Measurements from ENCODE around the gene TGFA. TPM values are rescaled to one million over a fixed set of nuclear protein-coding genes. Genes with fewer than 3 reads are reported as not detected.

The TGFA gene
- 1 to 10 TPM in 6 of 10 donors, under 1 TPM in 4; 0.28 to 3.4 (median 1.3) TPM for total RNA-seq
- polyA plus RNA-seq = 1 to 10 TPM in 1 of 2 donors, under 1 TPM in 1; 0.17 to 1.2 TPM
- long read RNA-seq, donor 1, full-length matches to known transcripts = 1 of 1 reads
- long read RNA-seq, donor 1, partial matches to known transcripts = 0 of 1 reads
- long read RNA-seq, donor 1, other reads (novel, unspliced or antisense) = 0 of 1 reads
- long read RNA-seq, donor 2 = 0 reads
- long read RNA-seq, donor 3, full-length matches to known transcripts = 2 of 3 reads
- long read RNA-seq, donor 3, partial matches to known transcripts = 0 of 3 reads
- long read RNA-seq, donor 3, other reads (novel, unspliced or antisense) = 1 of 3 reads

GRCh38 chr2:70553584-70554337, at the start of gene TGFA:
TGFA (minus strand) TSS chr2:70553826; CDS start chr2:70553767, 59 bp downstream.
- H3K36me3 ChIP-seq = no peaks in the 10 kb centered on the region
- TF ChIP-seq, protein P1, sequence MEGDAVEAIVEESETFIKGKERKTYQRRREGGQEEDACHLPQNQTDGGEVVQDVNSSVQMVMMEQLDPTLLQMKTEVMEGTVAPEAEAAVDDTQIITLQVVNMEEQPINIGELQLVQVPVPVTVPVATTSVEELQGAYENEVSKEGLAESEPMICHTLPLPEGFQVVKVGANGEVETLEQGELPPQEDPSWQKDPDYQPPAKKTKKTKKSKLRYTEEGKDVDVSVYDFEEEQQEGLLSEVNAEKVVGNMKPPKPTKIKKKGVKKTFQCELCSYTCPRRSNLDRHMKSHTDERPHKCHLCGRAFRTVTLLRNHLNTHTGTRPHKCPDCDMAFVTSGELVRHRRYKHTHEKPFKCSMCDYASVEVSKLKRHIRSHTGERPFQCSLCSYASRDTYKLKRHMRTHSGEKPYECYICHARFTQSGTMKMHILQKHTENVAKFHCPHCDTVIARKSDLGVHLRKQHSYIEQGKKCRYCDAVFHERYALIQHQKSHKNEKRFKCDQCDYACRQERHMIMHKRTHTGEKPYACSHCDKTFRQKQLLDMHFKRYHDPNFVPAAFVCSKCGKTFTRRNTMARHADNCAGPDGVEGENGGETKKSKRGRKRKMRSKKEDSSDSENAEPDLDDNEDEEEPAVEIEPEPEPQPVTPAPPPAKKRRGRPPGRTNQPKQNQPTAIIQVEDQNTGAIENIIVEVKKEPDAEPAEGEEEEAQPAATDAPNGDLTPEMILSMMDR (IDR thresholded peaks at IDR 0.05) = peak in 8 of 9 donors; percentile 42 to 82 (median 72)
- H3K4me1 ChIP-seq = peaks cover 0 to 29% (median 14%) of the 10 kb centered on the region in 9 donors
- H3K27ac ChIP-seq = peak within 1 kb of the TSS in 8 of 10 donors; percentile 2 to 90 (median 54)
- ATAC-seq = peak; percentile 83 to 95 (median 86)
- intact Hi-C loops (cut with DNase I) = loop anchor here in 3 of 10 donors (1.0 to 10.0 kb wide), 3 partner anchors 64 to 211 kb away; no protein-coding TSS in a partner anchor
- peaks cover 6 to 78% (median 56%) of the 10 kb centered on the region in 7 donors for H3K27me3 ChIP-seq
- H3K4me3 ChIP-seq = peak within 1 kb of the TSS; percentile 42 to 82 (median 74)
- WGBS, 2 donors = 1% methylated on average over 79 to 88 of the region's 88 CpGs
- H3K9me3 ChIP-seq = no peaks in the 10 kb centered on the region
- peak; percentile 41 to 65 for DNase-seq

DNA sequence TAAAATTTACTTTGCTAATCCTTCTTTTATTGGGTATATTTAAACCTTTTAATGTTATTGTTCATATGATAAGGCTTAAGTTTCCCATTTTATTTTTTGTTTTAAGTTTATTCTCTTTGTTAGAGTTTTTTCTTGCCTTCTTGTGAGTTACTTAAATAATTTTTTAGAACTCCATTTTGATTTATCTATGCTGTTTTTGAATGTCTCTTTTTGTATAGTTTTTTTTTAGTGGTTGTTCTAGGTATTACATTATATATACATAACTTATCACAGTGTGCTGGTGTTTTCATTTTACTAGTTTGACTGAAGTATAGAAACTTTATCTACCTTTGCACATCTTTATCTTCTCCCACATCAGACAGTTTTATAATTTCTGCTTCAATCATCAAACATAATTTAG, 49.4 kb upstream of the TGFA start:
- Histone ChIP-seq H3K27me3 (peaks cover 0 to 33% (median 11%) of the 10 kb centered on the region in 7 donors), H3K4me1 (no peaks in the 10 kb centered on the region), H3K27ac (no peak overlapping the region), H3K4me3 (no peak overlapping the region), H3K36me3 (no peaks in the 10 kb centered on the region), H3K9me3 (peaks cover 0 to 11% (median 0%) of the 10 kb centered on the region in 11 donors)
- ATAC-seq (no peak), DNase-seq (no peak)
- TF ChIP-seq, protein P1 (IDR thresholded peaks at IDR 0.05) = peak in 2 of 9 donors; percentile 24 to 54
- intact Hi-C loops (cut with DNase I) = no loop called here

GRCh38 chr2:70598197-70598596, 44.6 kb upstream of the TGFA start:
- no peak for DNase-seq
- Histone ChIP-seq H3K36me3 (no peaks in the 10 kb centered on the region), H3K4me1 (no peaks in the 10 kb centered on the region), H3K27me3 (no peaks in the 10 kb centered on the region), H3K9me3 (peaks cover 0 to 16% (median 0%) of the 10 kb centered on the region in 11 donors), H3K4me3 (no peak overlapping the region), H3K27ac (no peak overlapping the region)
- WGBS, 2 donors = 57 to 63% methylated on average over 1 of the region's 1 CpG
- TF ChIP-seq, protein P1 (IDR thresholded peaks at IDR 0.05) = no peak
- ATAC-seq = no peak
- intact Hi-C loops (cut with DNase I) = no loop called here

GRCh38 chr2:70596739-70597138, 43.1 kb upstream of the TGFA start:
- Histone ChIP-seq H3K27ac (no peak overlapping the region), H3K4me1 (no peaks in the 10 kb centered on the region), H3K9me3 (peaks cover 0 to 16% (median 0%) of the 10 kb centered on the region in 11 donors), H3K27me3 (no peaks in the 10 kb centered on the region), H3K4me3 (no peak overlapping the region), H3K36me3 (no peaks in the 10 kb centered on the region)
- TF ChIP-seq, protein P1 (IDR thresholded peaks at IDR 0.05) = no peak
- ATAC-seq (peak in 1 of 8 donors; percentile 51), DNase-seq (no peak)
- WGBS, 2 donors = 62 to 64% methylated on average over 7 of the region's 7 CpGs
- intact Hi-C loops (cut with DNase I) = no loop called here

Data from heart right ventricle (tissue), 16 donors.